ENCODE data around the gene LEF1. TPM values are rescaled to one million over a fixed set of nuclear protein-coding genes. Genes with fewer than 3 reads are reported as not detected.

LEF1 gene
- total RNA-seq, 6 donors from 2014 or later, result 3.3 to 10.0 (median 5.6) TPM

- no peak for ATAC-seq (ENCODE audit: low FRiP score in 2 of 2)
- WGBS, 2 donors, result 73 to 80% methylated on average over 9 of the region's 9 CpGs
- no peaks in the 10 kb centered on the region for H3K27me3 ChIP-seq
These were observed 123.6 kb downstream of the LEF1 start for GRCh38 chr4:108044951-108045686.

DNA sequence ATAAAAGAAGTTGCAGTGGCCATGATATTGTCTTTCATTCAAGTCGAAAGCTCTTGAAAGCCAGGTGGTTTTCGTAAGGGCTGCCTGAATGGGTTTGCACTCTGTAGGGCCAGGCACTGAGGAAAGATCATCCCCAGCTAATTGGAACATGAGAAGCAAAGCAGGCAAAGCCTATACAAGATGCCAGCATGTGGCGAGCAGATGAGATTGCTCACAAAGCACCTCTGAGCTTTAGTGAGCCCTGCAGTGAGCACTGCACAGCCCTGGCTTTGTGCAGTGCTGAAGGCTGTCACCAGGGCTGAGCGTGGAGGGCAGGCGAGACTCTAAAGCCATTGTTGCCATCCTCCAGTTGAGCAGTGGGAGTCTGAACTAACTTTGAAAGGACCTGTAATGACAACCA, 125.2 kb downstream of the LEF1 start:
- no peak for ATAC-seq (ENCODE audit: low FRiP score in 2 of 2)
- H3K9me3 ChIP-seq, result no peaks in the 10 kb centered on the region
- 73 to 81% methylated on average over 5 of the region's 5 CpGs for WGBS, 2 donors
- no peak overlapping the region for H3K27ac ChIP-seq
- H3K4me1 ChIP-seq, result peaks cover 0 to 10% (median 5%) of the 10 kb centered on the region in 4 donors
- no peaks in the 10 kb centered on the region for H3K36me3 ChIP-seq
- DNase-seq, result no peak
- H3K27me3 ChIP-seq, result no peaks in the 10 kb centered on the region
- TF ChIP-seq EP300 (IDR thresholded peaks at IDR 0.05), result no peak
- TF ChIP-seq, protein P1, sequence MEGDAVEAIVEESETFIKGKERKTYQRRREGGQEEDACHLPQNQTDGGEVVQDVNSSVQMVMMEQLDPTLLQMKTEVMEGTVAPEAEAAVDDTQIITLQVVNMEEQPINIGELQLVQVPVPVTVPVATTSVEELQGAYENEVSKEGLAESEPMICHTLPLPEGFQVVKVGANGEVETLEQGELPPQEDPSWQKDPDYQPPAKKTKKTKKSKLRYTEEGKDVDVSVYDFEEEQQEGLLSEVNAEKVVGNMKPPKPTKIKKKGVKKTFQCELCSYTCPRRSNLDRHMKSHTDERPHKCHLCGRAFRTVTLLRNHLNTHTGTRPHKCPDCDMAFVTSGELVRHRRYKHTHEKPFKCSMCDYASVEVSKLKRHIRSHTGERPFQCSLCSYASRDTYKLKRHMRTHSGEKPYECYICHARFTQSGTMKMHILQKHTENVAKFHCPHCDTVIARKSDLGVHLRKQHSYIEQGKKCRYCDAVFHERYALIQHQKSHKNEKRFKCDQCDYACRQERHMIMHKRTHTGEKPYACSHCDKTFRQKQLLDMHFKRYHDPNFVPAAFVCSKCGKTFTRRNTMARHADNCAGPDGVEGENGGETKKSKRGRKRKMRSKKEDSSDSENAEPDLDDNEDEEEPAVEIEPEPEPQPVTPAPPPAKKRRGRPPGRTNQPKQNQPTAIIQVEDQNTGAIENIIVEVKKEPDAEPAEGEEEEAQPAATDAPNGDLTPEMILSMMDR (IDR thresholded peaks at IDR 0.05), result no peak
- TF ChIP-seq POLR2A (IDR thresholded peaks at IDR 0.05), result no peak
- TF ChIP-seq POLR2AphosphoS5 (IDR thresholded peaks at IDR 0.05), result no peak
- no peak overlapping the region for H3K4me3 ChIP-seq

More at GRCh38 chr4:108044951-108045686, 123.6 kb downstream of the LEF1 start:
- Histone ChIP-seq H3K9me3 (no peaks in the 10 kb centered on the region), H3K4me3 (no peak overlapping the region), H3K36me3 (no peaks in the 10 kb centered on the region), H3K27ac (no peak overlapping the region), H3K4me1 (peaks cover 0 to 10% (median 5%) of the 10 kb centered on the region in 4 donors)
- DNase-seq, result no peak
- TF ChIP-seq POLR2A (IDR thresholded peaks at IDR 0.05) (no peak), POLR2AphosphoS5 (IDR thresholded peaks at IDR 0.05) (no peak), EP300 (IDR thresholded peaks at IDR 0.05) (no peak)

- Histone ChIP-seq H3K36me3 (no peaks in the 10 kb centered on the region), H3K4me1 (peaks cover 0 to 10% (median 5%) of the 10 kb centered on the region in 4 donors), H3K9me3 (no peaks in the 10 kb centered on the region), H3K4me3 (no peak overlapping the region), H3K27ac (no peak overlapping the region), H3K27me3 (no peaks in the 10 kb centered on the region)
- no peak for ATAC-seq (ENCODE audit: low FRiP score in 2 of 2)
- TF ChIP-seq, protein P1 (IDR thresholded peaks at IDR 0.05), result no peak
- TF ChIP-seq POLR2AphosphoS5 (IDR thresholded peaks at IDR 0.05) (no peak), POLR2A (IDR thresholded peaks at IDR 0.05) (no peak), EP300 (IDR thresholded peaks at IDR 0.05) (no peak)
- WGBS, 2 donors, result 86 to 100% methylated on average over 3 of the region's 3 CpGs
- DNase-seq, result no peak
These were observed 125.8 kb downstream of the LEF1 start for GRCh38 chr4:108042927-108043326.

GRCh38 chr4:108037884-108038283, 130.8 kb downstream of the LEF1 start:
- Histone ChIP-seq H3K4me1 (no peaks in the 10 kb centered on the region), H3K27me3 (no peaks in the 10 kb centered on the region), H3K36me3 (peaks cover 5 to 29% (median 14%) of the 10 kb centered on the region in 4 donors), H3K27ac (no peak overlapping the region), H3K4me3 (no peak overlapping the region), H3K9me3 (no peaks in the 10 kb centered on the region)
- DNase-seq (no peak), ATAC-seq (ENCODE audit: low FRiP score in 2 of 2) (no peak)
- TF ChIP-seq EP300 (IDR thresholded peaks at IDR 0.05) (no peak), POLR2AphosphoS5 (IDR thresholded peaks at IDR 0.05) (no peak), POLR2A (IDR thresholded peaks at IDR 0.05) (no peak)
- 86 to 89% methylated on average over 2 of the region's 2 CpGs for WGBS, 2 donors

DNA sequence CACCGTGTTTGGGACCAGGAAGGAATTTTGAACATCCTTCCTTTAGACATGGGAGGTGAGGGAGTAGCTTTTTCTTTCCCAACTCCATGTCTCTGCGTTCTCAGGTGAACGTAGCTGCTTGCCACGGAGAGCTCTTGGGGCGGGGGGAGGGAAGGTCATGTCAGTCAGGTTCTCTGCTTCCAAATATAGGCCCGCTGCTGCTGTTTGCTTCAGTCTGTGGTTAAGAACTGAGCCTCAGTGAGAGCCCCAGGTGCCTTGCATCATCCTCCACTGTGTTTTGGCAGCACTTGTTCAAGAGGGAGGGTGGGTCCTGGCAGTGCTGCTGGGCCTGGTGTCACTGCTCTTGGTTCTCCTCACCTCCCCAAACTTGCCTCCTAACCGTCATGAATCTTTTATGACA, 132.5 kb downstream of the LEF1 start:
- ATAC-seq (ENCODE audit: low FRiP score in 2 of 2) (peak in 1 of 2 donors; percentile 49), DNase-seq (peak in 1 of 2 donors; percentile 72)
- no peak for TF ChIP-seq POLR2A (IDR thresholded peaks at IDR 0.05)
- TF ChIP-seq EP300 (IDR thresholded peaks at IDR 0.05), result no peak
- TF ChIP-seq, protein P1 (IDR thresholded peaks at IDR 0.05), result no peak
- TF ChIP-seq POLR2AphosphoS5 (IDR thresholded peaks at IDR 0.05), result no peak
- H3K27ac ChIP-seq, result no peak overlapping the region
- peaks cover 5 to 32% (median 16%) of the 10 kb centered on the region in 4 donors for H3K36me3 ChIP-seq
- H3K4me3 ChIP-seq, result no peak overlapping the region
- no peaks in the 10 kb centered on the region for H3K9me3 ChIP-seq
- H3K27me3 ChIP-seq, result no peaks in the 10 kb centered on the region
- H3K4me1 ChIP-seq, result no peaks in the 10 kb centered on the region
- 78 to 86% methylated on average over 7 of the region's 7 CpGs for WGBS, 2 donors
